HEK293T (cell line): ENCODE data around the gene IVD.

Experiments
- ARNT ChIP-seq: fragments of 450-650 bp; IDR thresholded peaks from 2 replicates; pipeline ENCODE4 v1.6.1; 2017; ENCODE audit warnings: mild to moderate bottlenecking
- BHLHE40 ChIP-seq: fragments of 450-650 bp; IDR thresholded peaks from 2 replicates; pipeline ENCODE4 v1.6.1; 2016; ENCODE audit warnings: mild to moderate bottlenecking, moderate library complexity, borderline replicate concordance
- CTBP1 ChIP-seq: fragments of 450-650 bp; IDR thresholded peaks from 2 replicates; pipeline ENCODE4 v1.6.1; 2016; ENCODE audit warnings: borderline replicate concordance
- ELF4 ChIP-seq: fragments of 450-650 bp; IDR thresholded peaks from 2 replicates; pipeline ENCODE4 v1.6.1; 2017; ENCODE audit warnings: antibody characterized with exemption
- FOXK2 ChIP-seq: fragments of 450-650 bp; IDR thresholded peaks from 2 replicates; pipeline ENCODE4 v1.6.1; 2016; ENCODE audit warnings: mild to moderate bottlenecking
- FOXM1 ChIP-seq: fragments of 450-650 bp; IDR thresholded peaks from 2 replicates; pipeline ENCODE4 v1.6.1; 2017; ENCODE audit warnings: mild to moderate bottlenecking, borderline replicate concordance
- HDGF ChIP-seq: fragments of 450-650 bp; IDR thresholded peaks from 2 replicates; pipeline ENCODE4 v1.6.1; 2017; ENCODE audit warnings: antibody characterized with exemption, borderline replicate concordance
- LEF1 ChIP-seq: fragments of 450-650 bp; IDR thresholded peaks from 2 replicates; pipeline ENCODE4 v1.6.1; 2017; ENCODE audit warnings: mild to moderate bottlenecking, borderline replicate concordance
- SP1 ChIP-seq: fragments of 450-650 bp; IDR thresholded peaks from 2 replicates; pipeline ENCODE4 v1.6.1; 2017
- SUZ12 ChIP-seq: fragments of 450-650 bp; IDR thresholded peaks from 2 replicates; pipeline ENCODE4 v1.6.1; 2016; ENCODE audit warnings: mild to moderate bottlenecking
- TARDBP ChIP-seq: fragments of 450-650 bp; IDR thresholded peaks from 2 replicates; pipeline ENCODE4 v1.6.1; 2016
- ZNF384 ChIP-seq: fragments of 450-650 bp; IDR thresholded peaks from 2 replicates; pipeline ENCODE4 v1.6.1; 2016
- TF ChIP-seq, protein P1 (sequence below): fragments of 450-650 bp; IDR thresholded peaks from 2 replicates; pipeline ENCODE4 v1.6.1; 2016

DNA sequence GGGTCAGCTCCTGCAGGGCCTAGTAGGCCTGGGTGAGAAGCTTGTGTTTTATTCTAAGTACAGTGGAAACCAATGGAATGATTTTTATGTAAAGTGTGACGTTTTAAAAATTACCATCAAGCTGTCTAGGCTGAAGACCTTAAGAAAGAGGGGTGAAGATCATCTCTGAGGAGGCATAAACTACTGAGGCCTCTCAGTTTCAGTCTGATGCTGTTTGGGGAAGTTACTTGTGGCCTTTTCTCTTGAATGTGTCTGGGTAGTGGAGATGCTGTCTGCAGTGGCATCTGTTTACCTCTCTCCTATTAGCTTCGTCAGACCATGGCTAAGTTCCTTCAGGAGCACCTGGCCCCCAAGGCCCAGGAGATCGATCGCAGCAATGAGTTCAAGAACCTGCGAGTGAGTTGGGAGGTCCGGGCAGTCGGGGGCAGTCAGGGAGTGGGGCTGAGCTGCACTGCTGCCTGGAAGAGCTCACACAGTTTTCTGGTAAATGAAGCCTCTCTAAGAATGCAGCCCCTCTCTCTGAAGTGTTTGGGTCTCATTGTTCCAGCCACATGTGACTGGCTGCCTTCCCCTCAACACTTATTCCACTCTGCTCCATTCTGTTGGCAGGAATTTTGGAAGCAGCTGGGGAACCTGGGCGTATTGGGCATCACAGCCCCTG lies 1.9 kb downstream of the IVD start:
- no peak for TF ChIP-seq SP1
- TF ChIP-seq, protein P1, sequence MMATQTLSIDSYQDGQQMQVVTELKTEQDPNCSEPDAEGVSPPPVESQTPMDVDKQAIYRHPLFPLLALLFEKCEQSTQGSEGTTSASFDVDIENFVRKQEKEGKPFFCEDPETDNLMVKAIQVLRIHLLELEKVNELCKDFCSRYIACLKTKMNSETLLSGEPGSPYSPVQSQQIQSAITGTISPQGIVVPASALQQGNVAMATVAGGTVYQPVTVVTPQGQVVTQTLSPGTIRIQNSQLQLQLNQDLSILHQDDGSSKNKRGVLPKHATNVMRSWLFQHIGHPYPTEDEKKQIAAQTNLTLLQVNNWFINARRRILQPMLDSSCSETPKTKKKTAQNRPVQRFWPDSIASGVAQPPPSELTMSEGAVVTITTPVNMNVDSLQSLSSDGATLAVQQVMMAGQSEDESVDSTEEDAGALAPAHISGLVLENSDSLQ: no peak
- TF ChIP-seq HDGF: no peak
- no peak for TF ChIP-seq BHLHE40
- no peak for TF ChIP-seq ZNF384
- TF ChIP-seq FOXK2: no peak
- TF ChIP-seq TARDBP: no peak
- no peak for TF ChIP-seq SUZ12
- TF ChIP-seq FOXM1: no peak
- TF ChIP-seq CTBP1: no peak
- TF ChIP-seq ELF4: no peak
- TF ChIP-seq ARNT: no peak
- TF ChIP-seq LEF1: no peak
